Measurements from ENCODE around the gene NOXO1.
"Not testable (repeated sequence)": the region's sequence is repeated elsewhere in the genome, so short reads cannot be mapped to it uniquely, and the experiment has no call there.

The NOXO1 gene

GRCh38 chr16:1981398-1981836, at the start of gene NOXO1:
TSS of gene NOXO1 (minus strand) at chr16:1981469. CDS start at chr16:1981179, 290 bp downstream.
- no peak for DNase-seq (ENCODE audit: low read depth)

GRCh38 chr16:2030036-2030435, 48.8 kb upstream of the NOXO1 start:
- no peak for DNase-seq (ENCODE audit: low read depth)

- DNase-seq (ENCODE audit: low read depth) = no peak
These were observed 48.1 kb upstream of the NOXO1 start for GRCh38 chr16:2029350-2029749.

- DNase-seq (ENCODE audit: low read depth) = no peak
These were observed 47.5 kb upstream of the NOXO1 start for GRCh38 chr16:2028620-2029220.

GRCh38 chr16:2028146-2028545, 46.9 kb upstream of the NOXO1 start:
- DNase-seq (ENCODE audit: low read depth) = no peak

- no peak for DNase-seq (ENCODE audit: low read depth)
These were observed 46.0 kb upstream of the NOXO1 start for GRCh38 chr16:2027024-2028010.

- DNase-seq (ENCODE audit: low read depth) = no peak
These were observed 45.3 kb upstream of the NOXO1 start, which contains the start of gene NHERF2 for GRCh38 chr16:2026461-2027023. TSS of gene NHERF2 (plus strand) at chr16:2026902. CDS start at chr16:2027006, 104 bp downstream.

GRCh38 chr16:2025878-2026460, 44.7 kb upstream of the NOXO1 start:
- DNase-seq (ENCODE audit: low read depth) = no peak

GRCh38 chr16:2025251-2025650, 44.0 kb upstream of the NOXO1 start:
- no peak for DNase-seq (ENCODE audit: low read depth)

GRCh38 chr16:2024032-2024420, 42.8 kb upstream of the NOXO1 start:
- no peak for DNase-seq (ENCODE audit: low read depth)

GRCh38 chr16:2023092-2024031, 42.1 kb upstream of the NOXO1 start:
- DNase-seq (ENCODE audit: low read depth) = peak; percentile 94

GRCh38 chr16:2022723-2023091, 41.4 kb upstream of the NOXO1 start:
- DNase-seq (ENCODE audit: low read depth) = no peak

GRCh38 chr16:2019921-2020831, 38.9 kb upstream of the NOXO1 start:
- DNase-seq (ENCODE audit: low read depth) = no peak

GRCh38 chr16:2019518-2019920, 38.2 kb upstream of the NOXO1 start, which contains the start of gene NPW:
TSS of gene NPW (plus strand) at chr16:2019785.
- DNase-seq (ENCODE audit: low read depth) = no peak

- no peak for DNase-seq (ENCODE audit: low read depth)
These were observed 35.2 kb upstream of the NOXO1 start for GRCh38 chr16:2016407-2016922.

GRCh38 chr16:2015947-2016208, 34.6 kb upstream of the NOXO1 start:
- no peak for DNase-seq (ENCODE audit: low read depth)

GRCh38 chr16:2015117-2015946, 34.1 kb upstream of the NOXO1 start:
- DNase-seq (ENCODE audit: low read depth) = no peak

- no peak for DNase-seq (ENCODE audit: low read depth)
These were observed 32.3 kb upstream of the NOXO1 start for GRCh38 chr16:2013527-2013926.

GRCh38 chr16:2011726-2012125, 30.5 kb upstream of the NOXO1 start:
- DNase-seq (ENCODE audit: low read depth) = not testable (repeated sequence)
